K562 (cell line): ENCODE results near the gene TMEM131L. TPM values are rescaled to one million over a fixed set of nuclear protein-coding genes. Genes with fewer than 3 reads are reported as not detected.

Experiments
- BRCA1 ChIP-seq, 2 experiments: fragments of 450-650 bp in 1 of 2; sonication (generic) in 1 of 2; formaldehyde crosslinking in 1 of 2; IDR thresholded peaks; 2 replicates each; pipeline versions ENCODE4 v1.5.0 to v1.6.1; 2017 to 2020; ENCODE audit warnings: mild to moderate bottlenecking in 1 of 2, missing genetic modification reagents in 1 of 2
- CCAR2 ChIP-seq: fragments of 200-400 bp; formaldehyde crosslinking; IDR thresholded peaks from 2 replicates; pipeline ENCODE4 v1.6.1; 2017; ENCODE audit warnings: mild to moderate bottlenecking, low read depth, low read length
- CREB5 ChIP-seq: fragments of 250-450 bp; sonication (Bioruptor Pico); IDR thresholded peaks from 2 replicates; pipeline ENCODE4 v1.5.0; 2020; ENCODE audit warnings: mild to moderate bottlenecking
- EHMT2 ChIP-seq: fragments of 450-650 bp; IDR thresholded peaks from 2 replicates; pipeline ENCODE4 v1.6.1; 2018; ENCODE audit warnings: antibody characterized with exemption
- HLTF ChIP-seq: fragments of 450-650 bp; IDR thresholded peaks from 2 replicates; pipeline ENCODE4 v1.6.1; 2016
- HMBOX1 ChIP-seq: sonication (generic); IDR thresholded peaks from 2 replicates; pipeline ENCODE4 v1.6.1; 2016
- NCOA1 ChIP-seq: fragments of 450-650 bp; IDR thresholded peaks from 2 replicates; pipeline ENCODE4 v1.6.1; 2016; ENCODE audit warnings: low read depth
- PHTF2 ChIP-seq: fragments of 250-450 bp; sonication (Bioruptor Pico); IDR thresholded peaks from 2 replicates; pipeline ENCODE4 v1.5.0; 2021; ENCODE audit warnings: mild to moderate bottlenecking
- POLR2AphosphoS5 ChIP-seq: IDR thresholded peaks from 2 replicates; pipeline ENCODE4 v1.6.1; 2011; ENCODE audit warnings: mild to moderate bottlenecking, low read depth, low read length, moderate library complexity; ENCODE audit not compliant: control insufficient read depth, insufficient read depth
- PRMT5 ChIP-seq: sonication (generic); formaldehyde crosslinking; IDR thresholded peaks from 2 replicates; pipeline ENCODE4 v1.5.0; 2020; ENCODE audit warnings: missing genetic modification reagents
- SRF ChIP-seq, 2 experiments: fragments of 250-450, 450-650 bp in 1 of 2; sonication (Bioruptor Pico) in 1 of 2; sonication (generic) in 1 of 2; formaldehyde crosslinking; IDR thresholded peaks; 2 replicates each; pipeline versions ENCODE4 v1.5.0 to v1.5.1; 2020 to 2022; ENCODE audit warnings: mild to moderate bottlenecking in 1 of 2, missing genetic modification reagents in 1 of 2
- USF2 ChIP-seq: sonication (generic); formaldehyde crosslinking; IDR thresholded peaks from 2 replicates; pipeline ENCODE4 v1.5.0; 2020; ENCODE audit warnings: missing genetic modification reagents
- ZNF398 ChIP-seq: fragments of 250-450 bp; sonication (Bioruptor Pico); IDR thresholded peaks from 2 replicates; pipeline ENCODE4 v1.8.0; 2021; ENCODE audit warnings: moderate library complexity, mild to moderate bottlenecking, inconsistent platforms
- ZNF583 ChIP-seq: fragments of 250-450 bp; sonication (Bioruptor Pico); IDR thresholded peaks from 2 replicates; pipeline ENCODE4 v1.4.0; 2020
- polyA plus RNA-seq, 8 experiments: library from polyadenylated mRNA; depleted of rRNA in 4 of 8; stranded (reverse) in 5 of 8; unstranded in 3 of 8; fragments of >200 nt; fragmentation: Nextera tagmentation in 2 of 8; fragmentation: Illumina TruSeq in 1 of 8; extraction: Ambion mirVana in 2 of 8; extraction: Trizol in 1 of 8; gene quantifications; 2 replicates each; pipeline versions ENCODE4 v1.2.1 to v1.2.3, GENCODE V29; 2011 to 2014; ENCODE audit warnings: inconsistent platforms in 1 of 8, missing spikeins in 1 of 8
- total RNA-seq, 7 experiments: library from RNA; depleted of rRNA in 6 of 7; stranded (reverse); fragments of >200 nt in 6 of 7; fragmentation: Illumina TruSeq in 2 of 7; extraction: Trizol in 2 of 7; gene quantifications; 2 replicates each; pipeline versions ENCODE4 v1.2.1 to v1.2.3, GENCODE V29; 2011 to 2021; ENCODE audit warnings: low replicate concordance in 1 of 7
- TF ChIP-seq, protein P1 (sequence below): sonication (generic); formaldehyde crosslinking; IDR thresholded peaks from 2 replicates; pipeline ENCODE4 v1.8.1; 2023; ENCODE audit warnings: mild to moderate bottlenecking, missing genetic modification reagents, moderate library complexity
- TF ChIP-seq, protein P2 (sequence below): sonication (generic); formaldehyde crosslinking; IDR thresholded peaks from 2 replicates; pipeline ENCODE4 v1.8.0; 2022; ENCODE audit warnings: mild to moderate bottlenecking, low read depth, missing genetic modification reagents

Gene TMEM131L
- total and polyA plus RNA-seq, 9 of the 15 experiments (the other 6 are each of a cell fraction or from before 2014, with no cell fraction given) = 1.2 to 20.8 (median 12.9) TPM

GRCh38 chr4:153464068-153464467, 2.1 kb upstream of the TMEM131L start (continued):
- TF ChIP-seq PRMT5 (CRISPR knock-in tag) = no peak
- no peak for TF ChIP-seq CREB5 (CRISPR knock-in tag)
- TF ChIP-seq, protein P1, sequence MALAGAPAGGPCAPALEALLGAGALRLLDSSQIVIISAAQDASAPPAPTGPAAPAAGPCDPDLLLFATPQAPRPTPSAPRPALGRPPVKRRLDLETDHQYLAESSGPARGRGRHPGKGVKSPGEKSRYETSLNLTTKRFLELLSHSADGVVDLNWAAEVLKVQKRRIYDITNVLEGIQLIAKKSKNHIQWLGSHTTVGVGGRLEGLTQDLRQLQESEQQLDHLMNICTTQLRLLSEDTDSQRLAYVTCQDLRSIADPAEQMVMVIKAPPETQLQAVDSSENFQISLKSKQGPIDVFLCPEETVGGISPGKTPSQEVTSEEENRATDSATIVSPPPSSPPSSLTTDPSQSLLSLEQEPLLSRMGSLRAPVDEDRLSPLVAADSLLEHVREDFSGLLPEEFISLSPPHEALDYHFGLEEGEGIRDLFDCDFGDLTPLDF (CRISPR knock-in tag) = no peak
- peak; percentile 54; the same call in 1 of the 2 replicates for TF ChIP-seq EHMT2
- no peak for TF ChIP-seq ZNF398 (CRISPR knock-in tag)
- TF ChIP-seq USF2 (CRISPR knock-in tag) = no peak
- no peak for TF ChIP-seq BRCA1 (IDR thresholded peaks at IDR 0.05)
- no peak for TF ChIP-seq BRCA1 (CRISPR knock-in tag; IDR thresholded peaks at IDR 0.05)
- no peak for TF ChIP-seq CCAR2
- TF ChIP-seq HMBOX1 = 0 out of 2 replicates have a peak, but pooled peaks have one; percentile 41
- TF ChIP-seq SRF (CRISPR knock-in tag; IDR thresholded peaks at IDR 0.05) = no peak
- TF ChIP-seq, protein P2, sequence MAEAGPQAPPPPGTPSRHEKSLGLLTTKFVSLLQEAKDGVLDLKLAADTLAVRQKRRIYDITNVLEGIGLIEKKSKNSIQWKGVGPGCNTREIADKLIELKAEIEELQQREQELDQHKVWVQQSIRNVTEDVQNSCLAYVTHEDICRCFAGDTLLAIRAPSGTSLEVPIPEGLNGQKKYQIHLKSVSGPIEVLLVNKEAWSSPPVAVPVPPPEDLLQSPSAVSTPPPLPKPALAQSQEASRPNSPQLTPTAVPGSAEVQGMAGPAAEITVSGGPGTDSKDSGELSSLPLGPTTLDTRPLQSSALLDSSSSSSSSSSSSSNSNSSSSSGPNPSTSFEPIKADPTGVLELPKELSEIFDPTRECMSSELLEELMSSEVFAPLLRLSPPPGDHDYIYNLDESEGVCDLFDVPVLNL (CRISPR knock-in tag) = no peak
- peak; percentile 65; the same call in 1 of the 2 replicates for TF ChIP-seq NCOA1
- peak; percentile 88 for TF ChIP-seq POLR2AphosphoS5
- no peak for TF ChIP-seq HLTF
- no peak for TF ChIP-seq ZNF583 (CRISPR knock-in tag)
- no peak for TF ChIP-seq PHTF2
